Cerebellar cortex (tissue), 1 donor: ENCODE measurements around the gene PIERCE2.
"Not testable (repeated sequence)": the region's sequence is repeated elsewhere in the genome, so short reads cannot be mapped to it uniquely, and the experiment has no call there.

Experiments used
- DNase-seq: peaks from one replicate; pipeline ENCODE4 v3.0.0-alpha.2; 2015; ENCODE audit warnings: low spot score

Gene PIERCE2, protein sequence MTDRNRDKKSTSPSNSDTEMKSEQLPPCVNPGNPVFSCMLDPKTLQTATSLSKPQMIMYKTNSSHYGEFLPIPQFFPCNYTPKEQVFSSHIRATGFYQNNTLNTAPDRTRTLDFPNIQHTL

DNA sequence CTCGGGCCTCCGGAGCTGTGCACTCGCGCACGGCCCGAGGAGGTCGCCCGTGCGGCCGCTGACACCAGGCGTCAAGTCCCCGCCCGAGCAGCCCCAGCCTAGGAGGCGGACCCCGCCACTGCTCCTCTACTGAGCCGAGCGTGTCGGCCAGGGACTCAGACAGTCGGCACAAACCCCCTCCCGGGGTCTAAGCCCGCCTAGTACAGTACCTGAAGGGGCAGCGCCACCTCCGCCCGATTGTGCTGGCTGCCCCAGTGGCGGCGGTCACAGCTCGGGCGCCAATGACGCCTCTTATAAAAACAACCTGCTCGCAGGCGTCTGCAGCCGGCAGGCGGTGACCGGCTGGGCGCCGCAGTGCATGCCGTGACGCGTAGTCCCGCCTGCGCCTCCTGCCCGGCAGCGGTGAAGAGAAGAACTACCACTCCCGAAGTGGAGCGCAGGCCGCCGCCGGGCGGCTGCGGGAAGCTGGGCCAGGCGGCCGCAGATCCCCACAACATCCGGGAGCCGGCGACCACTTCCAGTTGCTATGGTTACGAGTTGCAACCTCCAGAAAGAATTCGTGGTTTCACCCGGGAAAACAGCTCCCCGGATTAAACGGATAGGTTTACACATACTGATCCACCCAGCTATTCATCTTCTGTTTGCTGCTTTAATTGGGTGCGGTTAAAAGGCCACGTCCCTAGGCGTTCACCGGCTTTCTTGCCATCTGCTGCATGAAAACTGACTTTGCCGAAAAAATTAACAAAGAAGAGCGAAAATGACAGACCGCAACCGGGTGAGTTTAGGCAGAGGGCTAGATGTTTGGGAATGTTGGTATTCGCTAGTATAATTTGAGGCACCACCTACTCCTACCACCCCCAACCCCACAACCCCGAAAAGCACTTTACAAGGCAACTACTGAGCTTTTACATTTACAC lies at the start of gene PIERCE2, which contains the start of gene CCPG1:
TSS of gene PIERCE2 (plus strand) at position 484 of the 917 bp plus-strand sequence. CDS start at position 758, 274 bp downstream.
TSS of gene CCPG1 (minus strand) at position 348 of the 917 bp plus-strand sequence. CDS start 18,935 bp downstream, outside the sequence.
- peak; percentile 94 for DNase-seq

DNA sequence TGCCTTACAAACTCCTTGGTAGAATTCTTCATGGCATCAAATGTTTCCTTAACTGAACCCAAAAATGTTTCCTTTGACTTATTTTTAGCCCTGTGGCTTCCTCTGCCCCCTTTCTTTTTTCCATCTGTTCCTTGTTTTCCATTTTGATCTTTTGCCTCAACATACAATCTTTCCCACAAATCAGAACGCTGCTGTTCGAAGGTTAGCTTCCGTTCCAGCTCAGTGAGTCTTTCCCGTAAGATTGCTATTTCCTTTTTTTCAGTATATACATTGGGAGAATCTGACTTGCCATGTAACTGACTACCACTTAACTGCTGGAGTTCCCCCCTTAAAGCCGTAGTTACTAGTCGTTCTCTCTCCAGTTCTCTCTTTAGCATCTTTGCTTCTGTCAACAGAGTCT lies 48.0 kb upstream of the PIERCE2 start:
- peak; percentile 12 for DNase-seq

DNA sequence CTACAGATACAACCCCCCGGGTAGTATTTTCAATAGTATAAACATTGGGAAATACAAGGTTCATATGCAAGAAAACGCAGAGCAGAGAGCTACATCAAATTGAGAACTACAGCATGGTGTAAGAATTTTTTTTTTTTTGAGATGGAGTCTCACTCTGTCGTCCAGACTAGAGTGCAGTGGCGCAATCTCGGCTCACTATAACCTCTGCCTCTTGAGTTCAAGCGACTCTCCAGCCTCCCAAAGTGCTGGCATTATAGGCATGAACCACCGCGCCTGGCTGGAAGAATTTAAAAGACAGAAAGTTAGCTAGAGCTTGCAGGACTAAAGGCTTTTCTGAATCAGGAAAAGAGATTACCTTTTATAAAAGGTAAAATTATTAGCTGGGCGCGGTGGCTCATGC lies 47.2 kb upstream of the PIERCE2 start:
- no peak for DNase-seq

DNA sequence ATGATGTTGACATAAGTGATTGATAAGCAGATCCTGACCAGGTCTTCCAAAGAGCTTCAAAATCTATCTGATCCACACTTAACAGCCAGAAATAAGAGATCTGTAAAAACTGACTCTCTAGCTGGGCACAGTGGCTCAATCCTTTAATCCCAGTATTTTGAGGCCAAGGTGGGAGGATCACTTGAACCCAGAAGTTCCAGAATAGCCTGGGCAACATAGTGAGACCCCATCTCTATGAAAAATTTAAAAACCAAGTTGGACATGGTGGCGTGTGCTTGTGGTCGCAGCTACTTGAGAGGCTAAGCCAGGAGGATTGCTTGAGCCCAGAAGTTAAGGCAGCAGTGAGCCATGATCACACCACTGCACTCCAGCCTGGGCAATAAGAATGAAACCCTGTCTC lies 45.7 kb upstream of the PIERCE2 start:
- no peak for DNase-seq

DNA sequence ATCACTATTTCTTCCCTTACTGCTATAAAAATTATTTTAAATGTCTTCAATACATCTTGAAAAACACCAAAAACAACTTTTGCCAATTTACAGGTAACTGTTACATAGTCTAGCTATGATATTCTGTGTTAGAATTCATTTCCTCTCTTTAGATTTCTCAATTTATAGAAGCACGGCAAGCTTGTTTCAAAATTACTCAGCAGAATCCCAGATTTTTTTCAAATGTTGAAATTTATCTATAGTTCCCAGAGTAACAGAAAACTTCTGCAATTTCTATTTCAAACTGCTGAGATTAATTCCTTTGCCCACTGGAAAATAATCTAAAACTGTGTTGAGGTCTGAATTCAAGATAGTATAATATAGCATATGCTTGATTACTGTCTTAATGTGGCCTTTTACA lies 41.3 kb upstream of the PIERCE2 start:
- no peak for DNase-seq

DNA sequence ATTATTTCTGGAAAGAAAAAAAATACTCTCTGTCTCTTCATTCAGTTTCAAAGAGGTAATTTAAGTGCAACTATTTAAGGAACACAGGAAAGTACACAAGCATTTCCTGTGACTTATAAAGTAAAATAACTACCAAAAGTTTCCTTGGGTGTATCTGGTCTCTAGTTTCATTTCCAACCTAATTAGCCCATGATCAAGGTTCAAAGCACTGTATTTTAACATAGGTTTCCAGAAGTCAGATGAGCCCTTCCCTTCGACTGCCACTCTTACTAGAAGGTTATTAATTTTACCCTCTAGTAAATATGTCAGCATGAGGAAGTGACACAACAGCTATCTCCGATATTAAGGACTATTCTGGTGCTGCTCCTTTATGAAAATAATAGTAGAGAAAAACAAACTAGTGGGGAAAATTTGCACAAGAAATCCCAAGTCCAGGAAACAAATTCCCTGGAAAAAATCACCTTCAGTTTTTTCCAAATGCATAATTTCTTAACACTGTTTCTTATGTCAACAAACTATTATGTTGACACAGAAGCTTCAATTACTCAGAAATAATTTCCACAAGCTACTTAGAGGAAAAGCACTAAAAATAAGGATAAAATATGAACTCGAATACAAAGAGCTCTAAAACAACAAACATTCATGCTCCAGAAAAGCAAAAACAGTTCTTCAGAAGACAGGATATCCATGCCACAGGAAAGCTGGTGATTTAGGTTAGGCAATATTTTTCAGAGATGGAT lies 35.4 kb upstream of the PIERCE2 start:
- no peak for DNase-seq

DNA sequence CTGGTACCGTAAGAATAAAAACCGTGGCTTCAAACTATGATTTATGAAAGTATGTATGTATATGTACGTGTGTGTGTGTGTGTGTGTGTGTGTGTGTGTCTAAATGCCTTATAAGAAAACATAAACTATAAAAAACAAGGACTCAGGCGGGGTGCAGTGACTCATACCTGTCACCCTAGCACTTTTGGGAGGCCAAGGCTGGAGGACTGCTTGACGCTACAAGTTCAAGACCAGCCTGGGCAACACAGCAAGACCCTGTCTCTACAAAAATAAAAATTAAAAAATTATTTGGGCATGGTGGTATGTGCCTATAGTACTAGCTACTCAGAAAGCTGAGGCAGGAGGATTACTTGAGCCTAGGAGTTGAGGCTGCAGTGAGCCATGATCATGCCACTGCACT lies 29.2 kb upstream of the PIERCE2 start:
- DNase-seq = no peak

DNA sequence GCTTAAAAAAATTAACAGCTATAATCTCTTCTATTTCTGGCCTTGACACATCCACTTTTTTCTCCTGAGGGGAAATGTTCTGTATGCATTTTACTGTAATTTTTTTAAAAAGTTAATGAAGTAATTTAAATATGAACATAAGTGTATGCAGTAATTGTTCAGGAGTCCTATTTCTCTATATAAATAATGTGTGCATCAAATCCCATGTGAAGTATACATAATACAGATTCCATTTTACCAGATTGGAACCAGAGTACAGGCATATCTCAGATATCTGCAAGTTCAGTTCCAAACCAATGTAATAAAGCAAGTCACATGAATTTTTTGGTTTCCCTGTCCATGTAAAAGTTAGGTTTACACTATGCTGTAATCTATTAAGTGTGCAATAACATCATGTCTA lies 26.7 kb upstream of the PIERCE2 start:
- DNase-seq = no peak

DNA sequence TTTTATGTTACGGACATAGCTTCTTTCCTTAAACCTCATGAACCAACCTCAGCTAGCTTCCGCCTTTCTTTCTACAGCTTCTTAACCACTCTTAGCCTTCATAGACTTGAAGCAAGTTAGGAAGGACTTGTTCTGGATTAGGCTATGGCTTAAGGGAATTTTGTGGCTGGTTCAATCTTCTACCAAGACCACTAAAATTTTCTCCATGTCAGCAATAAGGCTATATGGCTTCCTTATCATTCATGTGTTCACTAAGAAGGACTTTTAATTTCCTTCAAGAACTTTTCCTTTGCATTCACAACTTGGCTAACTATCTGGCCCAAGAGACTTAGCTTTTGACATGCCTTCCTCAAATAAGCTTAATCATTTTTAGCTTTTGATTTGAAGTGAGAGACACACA lies 24.6 kb upstream of the PIERCE2 start:
- no peak for DNase-seq

DNA sequence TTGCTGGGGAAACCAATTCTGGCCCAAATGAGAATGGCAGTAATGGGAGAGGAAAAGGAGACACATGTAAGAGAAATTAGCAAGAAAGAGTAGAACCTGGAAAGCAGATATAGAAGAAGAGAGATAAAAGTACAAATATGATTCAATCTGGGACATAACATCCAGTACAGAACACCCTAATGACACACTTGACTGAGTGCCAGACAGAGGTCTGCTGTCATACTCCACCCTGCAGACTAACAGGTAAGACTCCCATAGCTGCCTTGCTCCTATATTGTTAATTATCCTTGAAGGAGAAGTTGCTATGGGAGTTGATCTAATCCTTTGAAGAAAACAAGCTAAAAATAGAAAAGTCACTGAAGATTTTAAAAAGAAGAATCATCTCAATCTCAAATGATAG lies 21.3 kb upstream of the PIERCE2 start:
- no peak for DNase-seq

DNA sequence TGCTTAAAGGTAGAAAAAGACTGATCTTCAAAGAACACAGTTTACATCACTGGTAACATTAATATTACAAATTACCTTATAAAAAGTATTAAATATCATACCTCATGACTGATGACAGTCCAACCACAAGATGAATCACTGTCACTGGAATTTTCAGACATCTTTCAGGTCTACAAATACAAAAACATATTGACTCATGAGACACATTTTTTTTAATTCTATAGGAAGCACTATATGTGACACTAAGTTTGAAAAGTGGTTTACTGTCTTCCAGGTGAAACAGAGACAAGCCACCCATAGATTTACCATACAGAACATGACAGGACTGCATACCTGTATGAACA lies 19.1 kb upstream of the PIERCE2 start:
- DNase-seq = no peak

DNA sequence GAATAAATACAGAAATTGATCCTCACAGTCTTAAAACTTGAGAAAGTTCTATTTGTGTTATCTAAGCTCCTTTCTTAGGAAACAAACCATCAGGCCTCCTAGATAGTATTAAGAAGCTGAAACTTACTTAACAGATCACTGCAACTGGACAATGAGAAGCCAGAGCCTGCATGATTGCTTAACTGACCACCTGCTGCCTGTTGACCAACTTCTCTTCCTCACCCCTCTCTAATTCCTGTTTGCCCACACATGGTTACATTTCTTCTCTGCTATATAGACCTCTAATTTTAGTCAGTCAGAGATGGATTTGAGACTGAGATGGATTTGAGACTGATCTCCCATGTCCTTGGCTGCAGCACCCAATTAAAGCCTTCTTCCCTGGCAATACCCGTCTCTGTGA lies 13.6 kb upstream of the PIERCE2 start:
- no peak for DNase-seq

DNA sequence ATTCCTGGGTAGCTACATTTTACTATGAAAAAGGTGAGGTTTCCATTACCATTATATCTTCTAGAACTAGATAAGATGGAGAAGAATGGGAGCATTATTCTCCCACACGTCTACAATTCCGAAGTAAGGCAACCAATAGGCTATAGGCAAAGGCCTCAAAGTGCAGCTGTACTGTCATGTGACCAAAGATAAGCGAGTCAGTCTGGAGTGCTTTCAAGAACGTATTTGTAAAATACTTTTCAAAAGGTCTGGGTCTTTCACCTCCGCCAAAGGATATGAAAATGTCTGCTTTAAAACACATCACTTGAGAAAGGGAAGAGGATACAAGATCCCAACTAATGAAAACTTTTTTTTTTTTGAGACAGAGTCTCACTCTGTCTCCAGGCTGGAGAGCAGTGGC lies 10.1 kb upstream of the PIERCE2 start:
- no peak for DNase-seq

DNA sequence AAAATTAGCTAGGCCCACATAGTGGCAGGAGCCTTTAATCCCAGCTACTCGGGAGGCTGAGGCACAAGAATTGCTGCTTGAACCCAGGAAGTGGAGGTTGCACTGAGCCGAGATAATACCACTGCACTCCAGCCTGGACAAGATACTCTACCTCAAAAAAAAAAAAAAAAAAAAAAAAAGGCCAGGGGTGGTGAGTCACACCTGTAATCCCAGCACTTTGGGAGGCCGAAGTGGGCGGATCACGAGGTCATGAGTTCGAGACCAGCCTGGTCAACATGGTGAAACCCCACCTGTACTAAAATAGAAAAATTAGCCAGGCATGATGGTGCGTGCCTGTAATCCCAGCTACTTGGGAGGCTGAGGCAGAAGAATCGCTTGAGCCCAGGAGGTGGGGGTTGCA lies 8.2 kb upstream of the PIERCE2 start:
- not testable (repeated sequence) for DNase-seq

DNA sequence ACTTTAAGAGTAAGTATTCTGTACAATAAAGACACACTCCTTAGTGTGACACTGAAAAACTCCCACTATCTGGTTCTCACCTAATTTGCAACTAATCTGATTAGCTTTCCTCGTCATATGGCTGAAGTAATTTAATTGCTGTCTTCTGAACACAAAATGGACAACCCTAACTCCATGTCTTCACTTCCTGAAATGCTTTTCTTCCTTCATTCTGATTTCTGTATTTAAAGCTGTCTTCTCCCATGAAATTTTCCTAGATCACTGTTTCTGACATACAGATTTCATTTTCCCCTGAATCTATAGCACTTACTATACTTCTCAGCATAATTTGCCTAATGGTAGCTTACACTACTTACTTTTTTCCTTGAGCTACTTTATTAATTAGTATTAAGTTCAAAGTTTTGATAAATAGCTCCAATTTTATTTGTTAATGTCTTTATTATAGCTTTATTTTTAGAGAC lies 6.5 kb upstream of the PIERCE2 start:
- DNase-seq = no peak

DNA sequence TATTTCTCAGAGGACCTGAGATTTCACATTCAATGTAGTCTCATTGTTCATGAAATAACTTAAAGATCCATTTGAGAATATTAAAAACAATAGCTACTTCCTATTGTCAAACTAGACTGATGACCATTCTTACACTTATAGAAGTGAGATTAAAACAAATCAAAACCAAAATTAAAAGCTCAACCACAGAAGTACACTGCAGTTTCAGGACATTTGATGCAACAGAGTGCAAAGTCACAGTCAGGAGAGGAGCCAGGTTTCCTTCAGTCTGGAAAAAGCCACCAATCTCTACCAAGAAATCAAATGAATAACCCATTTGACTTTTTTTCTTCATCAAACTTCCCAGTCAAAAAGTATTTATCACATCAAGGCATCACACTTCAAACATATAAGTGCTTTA lies 5.6 kb upstream of the PIERCE2 start:
- no peak for DNase-seq

DNA sequence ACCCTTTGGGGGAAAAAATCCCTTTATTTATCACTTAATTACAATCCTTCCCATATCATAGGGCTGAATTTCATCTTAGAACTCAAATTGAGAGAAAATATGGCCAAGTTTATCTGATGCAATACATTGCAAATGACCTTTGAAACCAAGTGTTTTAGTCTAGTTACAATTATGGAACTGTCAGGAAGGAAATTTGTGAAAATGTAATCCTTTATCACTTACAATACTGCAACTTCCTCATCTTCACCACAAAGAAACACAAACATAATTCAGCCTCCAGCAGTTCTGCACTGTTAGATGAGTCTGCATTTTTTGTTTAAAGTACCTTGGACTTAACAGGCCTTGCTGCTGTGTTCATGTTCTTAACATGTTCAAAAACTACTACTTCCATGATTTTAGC lies 4.8 kb upstream of the PIERCE2 start:
- DNase-seq = no peak

DNA sequence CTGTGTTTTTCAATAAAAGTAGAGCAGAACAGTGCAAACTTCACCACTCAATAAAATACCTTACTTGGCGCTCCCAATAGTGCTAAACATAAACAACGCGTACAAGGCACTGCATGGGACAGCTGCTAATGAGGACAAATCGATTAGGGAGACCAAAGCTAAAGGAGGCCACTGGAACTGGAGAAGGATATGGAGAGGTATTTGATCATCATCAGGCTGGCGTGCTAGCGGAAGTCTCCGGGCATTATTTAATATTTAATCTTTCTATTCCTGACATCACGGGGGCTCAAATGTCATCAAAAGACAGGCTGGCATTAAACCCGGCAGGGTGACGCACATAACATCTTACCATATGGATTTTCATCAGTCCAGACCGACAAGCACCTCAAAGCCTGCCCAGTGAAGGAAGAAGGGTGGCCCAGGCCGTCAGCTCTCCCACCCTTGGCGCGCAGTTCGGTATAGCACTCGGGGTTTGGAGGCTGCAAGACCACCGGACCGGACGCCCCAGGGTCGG lies 740 bp upstream of the PIERCE2 start:
- no peak for DNase-seq

DNA sequence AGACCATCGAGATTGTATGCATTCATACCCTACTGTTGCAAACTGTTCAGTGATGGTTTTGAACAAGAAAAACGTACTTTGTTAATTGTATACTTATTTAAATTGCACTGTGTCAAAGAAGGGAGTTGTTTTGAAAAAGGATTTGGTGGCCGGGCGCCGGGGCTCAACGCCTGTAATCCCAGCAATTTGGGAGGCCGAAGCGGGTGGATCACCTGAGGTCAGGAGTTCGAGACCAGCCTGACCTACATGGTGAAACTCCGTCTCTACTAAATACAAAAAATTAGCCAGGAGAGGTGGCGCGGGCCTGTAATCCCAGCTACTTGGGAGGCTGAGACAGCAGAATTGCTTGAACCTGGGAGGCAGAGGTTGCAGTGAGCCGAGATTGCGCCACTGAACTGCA lies 681 bp downstream of the PIERCE2 start:
- not testable (repeated sequence) for DNase-seq

DNA sequence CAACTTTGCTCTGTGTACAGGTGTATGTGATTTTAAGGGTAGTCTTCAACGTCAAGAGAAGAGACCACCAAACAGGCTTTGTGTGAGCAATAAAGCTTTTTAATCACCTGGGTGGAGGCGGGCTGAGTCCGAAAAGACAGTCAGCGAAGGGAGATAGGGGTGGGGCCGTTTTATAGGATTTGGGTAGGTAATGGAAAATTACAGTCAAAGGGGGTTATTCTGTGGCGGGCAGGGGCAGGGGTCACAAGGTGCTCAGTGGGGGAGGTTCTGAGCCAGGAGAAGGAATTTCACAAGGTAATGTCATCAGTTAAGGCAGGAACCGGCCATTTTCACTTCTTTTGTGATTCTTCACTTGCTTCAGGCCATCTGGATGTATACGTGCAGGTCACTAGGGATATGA lies 9.4 kb downstream of the PIERCE2 start:
- not testable (repeated sequence) for DNase-seq

DNA sequence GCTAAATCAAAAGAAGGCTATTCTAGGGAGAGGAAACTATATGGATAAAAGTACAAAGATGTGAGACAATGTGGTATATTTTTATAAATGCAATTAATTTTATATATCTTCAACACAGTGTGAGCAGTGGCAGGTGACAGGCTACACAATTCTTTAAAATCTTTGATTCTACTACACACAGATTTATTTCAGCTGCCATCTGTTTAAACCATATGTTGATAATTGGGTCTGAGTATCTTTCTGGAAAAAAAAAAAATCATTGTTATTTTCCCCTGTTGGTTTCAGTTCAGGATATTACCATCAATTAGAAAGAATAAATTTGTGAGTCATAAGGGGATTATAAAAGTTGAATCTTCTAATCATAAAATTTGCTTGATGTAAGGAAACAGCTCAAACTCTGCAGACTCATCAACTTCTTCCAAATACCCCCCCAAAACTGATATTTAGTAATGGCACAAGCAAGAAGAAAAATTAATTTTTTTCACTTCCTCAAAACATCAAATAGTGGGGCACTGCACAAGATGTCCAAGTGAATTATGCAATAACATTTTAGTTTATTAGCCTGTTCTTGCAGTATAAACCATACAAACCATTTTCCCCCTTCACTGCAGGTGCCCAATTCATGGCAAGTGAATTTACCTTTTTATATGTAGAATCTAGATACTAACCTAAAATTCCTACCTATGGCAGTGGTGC lies 12.0 kb downstream of the PIERCE2 start:
- DNase-seq = peak; percentile 68

DNA sequence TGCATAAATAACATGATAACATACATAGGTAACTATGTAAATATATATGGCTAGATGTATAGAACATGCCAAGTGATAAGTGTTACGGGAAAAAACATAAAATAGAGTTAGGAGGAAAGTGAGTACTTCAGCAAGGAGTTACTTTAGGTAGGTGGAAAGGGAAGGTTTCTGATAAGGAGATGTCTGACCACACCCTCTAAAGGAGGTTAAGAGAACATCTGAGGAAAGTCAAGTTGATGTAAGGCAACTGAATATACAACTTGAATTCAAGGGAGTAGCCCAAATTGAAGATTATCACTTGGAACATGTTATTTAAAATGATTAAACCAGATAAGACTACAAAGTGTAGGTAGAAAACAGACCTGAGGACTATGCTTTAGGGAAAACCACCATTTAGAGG lies 13.8 kb downstream of the PIERCE2 start:
- no peak for DNase-seq
